Adipocyte (in vitro differentiated cells): ENCODE data around the gene RCC1.

ENCODE experiments used
- DNase-seq: peaks from one replicate; pipeline ENCODE4 v3.0.0-alpha.2; 2015; ENCODE audit warnings: low read depth
- H3K27me3 ChIP-seq: replicated peaks from 2 replicates; pipeline ENCODE4 v1.7.0; 2013; ENCODE audit warnings: mild to moderate bottlenecking, low read length, moderate library complexity; ENCODE audit not compliant: control insufficient read depth, insufficient read depth
- H3K36me3 ChIP-seq: 2 replicates; pipeline ENCODE4 v1.7.0; 2013; ENCODE audit warnings: low read length, mild to moderate bottlenecking, moderate library complexity; ENCODE audit not compliant: control insufficient read depth, insufficient read depth, severe bottlenecking
- H3K4me1 ChIP-seq: 2 replicates; pipeline ENCODE4 v1.7.0; 2013; ENCODE audit warnings: mild to moderate bottlenecking, low read length, moderate library complexity; ENCODE audit not compliant: control insufficient read depth, insufficient read depth
- H3K4me3 ChIP-seq: 2 replicates; pipeline ENCODE4 v1.7.0; 2013; ENCODE audit warnings: mild to moderate bottlenecking, low read length, moderate library complexity
- H3K9ac ChIP-seq: 2 replicates; pipeline ENCODE4 v1.7.0; 2013; ENCODE audit warnings: mild to moderate bottlenecking, low read length, moderate library complexity
- H3K9me3 ChIP-seq: 2 replicates; pipeline ENCODE4 v1.7.0; 2013; ENCODE audit warnings: mild to moderate bottlenecking, low read length, moderate library complexity; ENCODE audit not compliant: control insufficient read depth

The RCC1 gene

DNA sequence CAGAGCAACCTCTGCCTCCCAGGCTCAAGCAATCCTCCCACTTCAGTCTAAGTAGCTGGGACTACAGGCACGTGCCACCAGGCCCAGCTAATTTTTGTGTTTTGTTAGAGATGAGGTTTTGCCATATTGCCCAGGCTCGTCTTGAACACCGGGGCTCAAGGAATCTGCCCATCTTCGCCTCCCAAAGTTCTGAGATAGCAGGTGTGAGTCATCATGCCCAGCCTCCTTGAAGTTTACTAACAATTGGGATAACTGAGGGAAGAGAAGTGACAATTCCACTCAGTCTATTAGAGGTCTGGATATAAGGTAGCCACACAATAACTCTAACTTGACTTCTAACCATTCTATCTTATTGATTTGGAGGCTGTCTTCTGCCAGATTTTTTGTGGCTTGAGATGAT, 6.3 kb upstream of the RCC1 start:
- Histone ChIP-seq H3K4me1 (no peaks in the 10 kb centered on the region), H3K9me3 (no peaks in the 10 kb centered on the region), H3K36me3 (peaks cover 15% of the 10 kb centered on the region), H3K4me3 (no peak overlapping the region), H3K9ac (no peak overlapping the region), H3K27me3 (no peaks in the 10 kb centered on the region)
- DNase-seq, result no peak

DNA sequence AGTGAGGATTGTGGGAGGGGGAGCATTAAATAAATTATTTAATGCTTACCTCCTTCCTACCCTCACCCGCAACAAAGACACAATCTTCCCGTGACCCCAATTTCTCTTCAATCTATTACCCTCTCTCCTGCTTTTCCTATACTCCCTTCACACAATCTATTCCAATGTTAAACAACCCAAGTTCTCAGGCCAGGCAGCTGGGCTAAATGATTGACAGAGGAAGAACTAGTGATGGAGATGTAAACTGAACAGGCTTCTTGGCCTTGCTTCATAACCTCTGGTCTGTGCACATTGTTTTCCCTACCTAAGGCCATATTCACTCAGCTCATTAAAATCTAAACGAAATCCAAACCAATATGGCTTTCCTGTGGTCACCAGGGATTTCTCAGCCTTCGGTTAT, 3.9 kb upstream of the RCC1 start:
- no peak for DNase-seq
- Histone ChIP-seq H3K9me3 (no peaks in the 10 kb centered on the region), H3K27me3 (no peaks in the 10 kb centered on the region), H3K4me3 (no peak overlapping the region), H3K4me1 (no peaks in the 10 kb centered on the region), H3K9ac (no peak overlapping the region), H3K36me3 (peaks cover 8% of the 10 kb centered on the region)

DNA sequence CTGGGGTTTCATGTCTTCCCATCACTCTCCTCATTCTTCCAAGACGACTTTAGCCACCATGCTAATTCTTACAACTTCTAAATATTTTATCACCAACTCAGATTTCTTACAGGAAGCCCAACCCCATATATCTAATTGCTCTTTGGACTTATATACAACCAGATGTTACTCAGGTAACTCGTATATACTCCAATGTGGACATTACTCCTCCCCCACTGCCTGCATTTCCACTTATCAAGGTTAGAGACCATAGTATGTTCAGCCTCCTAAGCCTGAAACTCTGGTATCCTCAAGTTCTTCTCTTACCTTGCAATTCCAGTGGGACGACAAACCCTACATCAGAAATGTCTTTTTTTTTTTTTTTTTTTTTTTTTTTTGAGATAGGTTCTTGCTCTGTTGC, 2.7 kb upstream of the RCC1 start:
- H3K9me3 ChIP-seq, result no peaks in the 10 kb centered on the region
- H3K27me3 ChIP-seq, result no peaks in the 10 kb centered on the region
- no peak for DNase-seq
- peaks cover 4% of the 10 kb centered on the region for H3K4me1 ChIP-seq
- H3K4me3 ChIP-seq, result no peak overlapping the region
- H3K36me3 ChIP-seq, result peaks cover 15% of the 10 kb centered on the region
- H3K9ac ChIP-seq, result no peak overlapping the region

DNA sequence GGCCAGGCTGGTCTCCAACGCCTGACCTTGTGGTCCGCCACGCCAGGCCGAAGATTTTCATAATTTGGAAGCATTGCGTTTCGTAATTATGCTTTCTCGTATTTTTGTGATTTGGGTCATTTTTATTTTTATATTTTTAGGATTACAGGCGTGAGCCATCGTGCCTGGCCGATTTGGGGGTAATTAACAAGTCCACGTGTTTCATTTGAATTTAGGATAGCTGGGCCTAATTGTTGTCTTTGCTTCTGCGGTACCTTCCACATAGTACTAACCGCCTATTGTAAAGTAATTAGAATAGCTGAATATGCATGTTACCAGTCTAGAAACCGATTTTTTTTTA, 1.0 kb downstream of the RCC1 start:
- Histone ChIP-seq H3K9me3 (no peaks in the 10 kb centered on the region), H3K4me1 (peaks cover 33% of the 10 kb centered on the region), H3K36me3 (peaks cover 48% of the 10 kb centered on the region), H3K27me3 (no peaks in the 10 kb centered on the region), H3K9ac (peak overlapping the region; percentile 93), H3K4me3 (peak overlapping the region; percentile 86)
- peak; percentile 11 for DNase-seq

DNA sequence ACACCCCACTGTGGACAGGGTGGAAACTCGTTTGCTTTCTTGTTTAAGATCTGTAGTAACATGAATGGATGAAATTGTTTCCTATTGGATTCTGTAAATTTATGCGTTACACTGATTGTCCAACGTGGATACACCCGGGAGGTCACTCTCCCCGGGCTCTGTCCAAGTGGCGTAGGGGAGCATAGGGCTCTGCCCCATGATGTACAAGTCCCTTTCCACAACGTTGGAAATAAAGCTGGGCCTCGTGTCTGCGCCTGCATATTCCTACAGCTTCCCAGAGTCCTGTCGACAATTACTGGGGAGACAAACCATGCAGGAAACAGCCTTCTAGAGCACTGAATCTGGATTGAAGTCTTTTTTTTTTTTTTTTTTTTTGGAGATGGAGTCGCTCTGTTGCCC, 1.4 kb downstream of the RCC1 start:
- Histone ChIP-seq H3K9me3 (no peaks in the 10 kb centered on the region), H3K4me1 (peaks cover 33% of the 10 kb centered on the region), H3K36me3 (peaks cover 52% of the 10 kb centered on the region), H3K27me3 (no peaks in the 10 kb centered on the region), H3K4me3 (peak overlapping the region; percentile 86), H3K9ac (peak overlapping the region; percentile 93)
- peak; percentile 41 for DNase-seq

DNA sequence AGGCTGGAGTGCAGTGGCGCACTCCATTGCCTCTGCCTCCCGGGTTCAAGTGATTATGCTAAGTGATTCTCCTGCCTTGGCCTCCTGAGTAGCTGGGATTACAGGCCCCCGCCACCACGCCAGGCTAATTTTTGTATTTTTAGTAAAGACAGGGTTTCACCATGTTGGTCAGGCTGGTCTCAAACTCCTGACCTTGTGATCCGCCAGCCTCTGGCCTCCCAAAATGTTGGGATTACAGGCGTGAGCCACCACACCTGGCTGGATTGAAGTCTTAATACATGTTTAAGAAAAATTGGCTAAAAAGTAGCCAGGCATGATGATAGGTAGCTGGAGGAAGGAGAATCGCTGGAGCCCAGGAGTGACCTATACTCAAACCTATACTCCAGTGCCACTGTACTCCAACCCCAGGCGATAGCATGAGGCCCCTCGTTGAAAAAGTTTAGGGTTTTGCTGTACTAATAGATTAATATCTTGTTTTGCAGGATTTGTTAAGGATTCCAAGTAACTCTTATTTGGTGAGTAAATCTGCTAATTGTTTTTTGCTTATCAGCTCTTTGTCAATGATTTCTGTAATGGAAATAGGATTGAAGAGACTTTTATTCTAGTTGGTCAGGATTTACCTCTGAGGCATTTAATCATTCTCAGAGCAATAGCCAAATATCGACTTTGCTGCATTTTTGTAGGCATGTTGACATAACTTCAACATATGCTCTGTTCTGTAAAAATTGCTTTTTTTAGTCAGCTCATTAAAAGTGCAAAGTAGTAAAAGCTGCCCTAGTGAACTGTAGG, 2.0 kb downstream of the RCC1 start:
- peak; percentile 8 for DNase-seq
- Histone ChIP-seq H3K9me3 (no peaks in the 10 kb centered on the region), H3K36me3 (peaks cover 58% of the 10 kb centered on the region), H3K9ac (peak overlapping the region; percentile 93), H3K4me3 (peak overlapping the region; percentile 86), H3K4me1 (peaks cover 33% of the 10 kb centered on the region), H3K27me3 (no peaks in the 10 kb centered on the region)

DNA sequence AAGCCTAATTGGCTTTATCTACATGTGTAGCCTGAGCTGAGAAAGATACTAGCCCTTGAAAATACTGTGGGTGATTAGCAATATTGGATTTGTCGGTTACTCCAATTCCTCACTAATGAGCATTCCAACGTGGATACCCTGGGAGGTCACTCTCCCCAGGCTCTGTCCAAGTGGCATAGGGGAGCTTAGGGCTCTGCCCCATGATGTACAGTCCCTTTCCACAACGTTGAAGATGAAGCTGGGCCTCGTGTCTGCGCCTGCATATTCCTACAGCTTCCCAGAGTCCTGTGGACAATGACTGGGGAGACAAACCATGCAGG, 2.6 kb downstream of the RCC1 start:
- no peak for DNase-seq
- Histone ChIP-seq H3K36me3 (peaks cover 63% of the 10 kb centered on the region), H3K27me3 (no peaks in the 10 kb centered on the region), H3K4me3 (peak overlapping the region; percentile 86), H3K4me1 (peaks cover 33% of the 10 kb centered on the region), H3K9me3 (no peaks in the 10 kb centered on the region), H3K9ac (peak overlapping the region; percentile 93)

DNA sequence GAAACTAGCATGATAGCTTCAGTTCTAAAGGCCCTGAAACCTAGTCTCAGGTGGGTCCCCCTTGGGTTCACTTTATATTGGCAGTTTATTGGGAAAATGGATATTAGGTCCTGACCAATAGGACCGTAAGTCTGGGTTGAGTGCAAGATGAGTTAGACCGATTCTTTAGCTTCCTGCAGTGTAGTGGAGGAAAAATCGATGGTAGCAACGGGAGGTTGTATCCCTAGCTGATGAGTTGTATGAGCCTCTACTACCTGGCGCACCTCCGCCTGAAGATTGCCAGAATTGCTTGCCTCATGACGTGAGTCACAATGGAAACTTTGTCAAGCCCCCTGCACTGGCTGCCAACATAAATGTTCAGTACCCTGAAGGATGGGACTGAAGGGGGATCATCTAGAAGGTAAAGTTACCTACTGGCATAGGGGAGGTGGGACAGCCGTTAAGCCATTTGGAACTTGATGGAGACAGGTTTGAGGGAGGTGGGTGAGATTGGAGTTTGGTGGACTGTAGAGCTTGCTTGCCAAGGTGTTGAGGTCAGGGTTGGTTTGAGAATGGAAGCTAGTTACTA, 3.9 kb downstream of the RCC1 start:
- H3K4me3 ChIP-seq, result peak overlapping the region; percentile 86
- H3K27me3 ChIP-seq, result no peaks in the 10 kb centered on the region
- DNase-seq, result peak; percentile 22
- peak overlapping the region; percentile 93 for H3K9ac ChIP-seq
- H3K4me1 ChIP-seq, result peaks cover 33% of the 10 kb centered on the region
- no peaks in the 10 kb centered on the region for H3K9me3 ChIP-seq
- peaks cover 63% of the 10 kb centered on the region for H3K36me3 ChIP-seq

DNA sequence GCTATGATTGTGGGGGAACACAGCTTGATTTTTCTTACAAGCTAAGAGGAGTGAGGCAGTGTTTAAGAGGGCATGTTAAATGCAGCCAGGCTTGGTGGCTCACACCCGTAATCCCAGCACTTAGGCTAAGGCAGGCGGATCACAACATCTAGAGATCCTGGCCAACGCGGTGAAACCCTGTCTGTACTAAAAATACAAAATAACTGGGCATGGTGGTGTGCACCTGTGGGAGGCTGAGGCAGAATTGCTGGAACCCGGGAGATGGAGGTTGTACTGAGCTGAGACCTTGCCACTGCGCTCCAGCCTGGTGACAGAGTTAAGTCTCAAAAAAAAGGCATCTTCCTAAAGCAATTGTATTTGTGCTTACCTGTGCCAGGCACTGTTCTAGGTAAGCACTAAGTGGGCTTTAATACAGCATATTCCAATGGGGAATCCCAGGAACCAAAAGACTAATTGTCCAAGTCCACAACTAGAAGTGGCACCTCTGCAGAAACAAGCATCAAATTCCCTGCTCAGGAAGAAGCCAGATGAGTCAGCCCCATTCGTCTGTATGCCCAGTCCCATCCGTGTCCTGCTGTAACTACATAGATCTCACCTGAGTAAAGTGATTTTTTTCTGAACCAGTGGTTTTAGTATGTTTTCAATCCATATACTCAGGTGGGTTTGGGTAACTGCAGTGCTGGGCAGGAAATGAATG, 4.6 kb downstream of the RCC1 start:
- Histone ChIP-seq H3K4me3 (peak overlapping the region; percentile 86), H3K27me3 (no peaks in the 10 kb centered on the region), H3K9ac (peak overlapping the region; percentile 93), H3K36me3 (peaks cover 63% of the 10 kb centered on the region), H3K9me3 (no peaks in the 10 kb centered on the region), H3K4me1 (peaks cover 33% of the 10 kb centered on the region)
- peak; percentile 24 for DNase-seq

DNA sequence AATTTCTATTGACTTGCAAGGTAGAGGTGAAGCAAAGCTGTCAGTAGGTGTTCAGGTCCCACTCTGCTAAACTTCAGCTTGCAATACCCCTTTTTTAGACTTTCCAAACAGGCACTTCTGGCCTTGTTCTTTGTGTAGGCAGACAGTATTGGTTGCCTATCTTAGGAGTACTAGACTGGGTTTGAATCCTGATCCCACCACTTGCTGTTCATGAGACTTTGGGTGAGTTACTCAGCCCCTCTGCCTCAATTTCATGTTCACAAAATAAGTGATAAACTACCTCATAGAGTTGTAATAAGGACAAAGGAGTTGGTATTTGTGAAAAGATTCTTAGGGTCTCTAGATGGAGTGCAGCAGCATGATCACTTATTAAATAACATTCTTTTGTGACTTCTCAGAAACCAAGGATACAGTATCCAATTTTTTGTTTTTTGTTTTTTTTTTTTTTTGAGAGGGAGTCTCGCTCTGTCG, 5.2 kb downstream of the RCC1 start:
- Histone ChIP-seq H3K4me3 (peak overlapping the region; percentile 8), H3K36me3 (peaks cover 63% of the 10 kb centered on the region), H3K9ac (peak overlapping the region; percentile 93), H3K4me1 (peaks cover 33% of the 10 kb centered on the region), H3K9me3 (no peaks in the 10 kb centered on the region), H3K27me3 (no peaks in the 10 kb centered on the region)
- peak; percentile 12 for DNase-seq

DNA sequence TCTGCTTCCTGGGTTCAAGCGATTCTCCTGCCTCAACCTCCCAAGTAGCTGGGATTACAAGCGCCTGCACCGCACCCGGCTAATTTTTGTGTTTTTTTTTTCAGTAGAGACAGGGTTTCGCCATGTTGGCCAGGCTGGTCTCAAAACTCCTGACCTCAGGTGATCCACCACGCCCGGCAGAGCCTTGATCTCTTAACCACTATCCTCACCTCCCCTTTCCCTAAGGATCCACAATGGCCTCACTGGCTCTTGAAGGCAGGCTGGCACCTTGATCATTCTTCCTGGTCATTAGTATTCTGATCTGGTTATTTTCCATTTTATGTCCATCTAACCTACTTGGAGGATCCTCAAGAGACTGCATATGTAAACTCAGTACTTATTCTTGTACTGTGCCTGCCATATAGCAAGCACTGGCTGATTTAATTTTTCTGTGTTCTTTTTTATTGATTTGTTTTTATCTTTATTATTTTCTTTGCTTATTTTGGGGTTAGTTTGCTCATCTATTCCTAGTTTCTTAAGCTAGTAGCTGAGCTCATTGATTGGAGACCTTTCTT, 6.3 kb downstream of the RCC1 start:
- Histone ChIP-seq H3K27me3 (no peaks in the 10 kb centered on the region), H3K4me1 (peaks cover 33% of the 10 kb centered on the region), H3K9me3 (no peaks in the 10 kb centered on the region), H3K36me3 (peaks cover 57% of the 10 kb centered on the region), H3K9ac (peak overlapping the region; percentile 24), H3K4me3 (no peak overlapping the region)
- no peak for DNase-seq
